SK-N-SH (cell line): ENCODE data around the gene POU3F3. TPM values are rescaled to one million over a fixed set of nuclear protein-coding genes. Genes with fewer than 3 reads are reported as not detected.

Experiments used
- CTCF ChIA-PET: fragments of 300-600, 350-600 bp; formaldehyde crosslinking; extraction: SDS; loops from one replicate; lab custom pipeline; 2021; lab: Yijun Ruan, JAX
- POLR2A ChIA-PET: fragments of 350-600 bp; sonication (Branson Sonifier 250); formaldehyde crosslinking; extraction: SDS; loops from one replicate; lab custom pipeline; 2020; ENCODE audit warnings: antibody characterized with exemption, inconsistent platforms; lab: Yijun Ruan, JAX
- DNase-seq: peaks from one replicate; pipeline ENCODE4 v3.0.0; 2012
- H2AFZ ChIP-seq: fragments of 200-600 bp; sonication (generic); 2 replicates; pipeline ENCODE4 v1.8.1; 2016; ENCODE audit warnings: antibody characterized with exemption, mild to moderate bottlenecking, low read depth
- H3F3A ChIP-seq: fragments of 200-600 bp; sonication (generic); replicated peaks from 2 replicates; pipeline ENCODE3; 2016; ENCODE audit warnings: antibody characterized with exemption, mild to moderate bottlenecking; ENCODE audit not compliant: insufficient read depth
- H3K27ac ChIP-seq, 2 experiments: fragments of 200-500 bp in 1 of 2; fragments of 200-600 bp in 1 of 2; sonication (Bioruptor generic) in 1 of 2; sonication (generic), shearing (Covaris generic) in 1 of 2; 2 replicates each; pipeline versions ENCODE4 v1.5.1 to v1.6.1; 2014 to 2016; ENCODE audit warnings: low read depth in 2 of 2, inconsistent platforms in 1 of 2, low read length in 1 of 2, mild to moderate bottlenecking in 1 of 2, mixed read lengths in 1 of 2
- H3K27me3 ChIP-seq: fragments of 200-600 bp; sonication (generic), shearing (Covaris generic); 2 replicates; pipeline ENCODE4 v1.6.1; 2016; ENCODE audit warnings: mixed run types; ENCODE audit not compliant: insufficient read depth
- H3K36me3 ChIP-seq, 2 experiments: fragments of 200-500 bp in 1 of 2; fragments of 200-600 bp in 1 of 2; sonication (Bioruptor generic) in 1 of 2; sonication (generic) in 1 of 2; replicated peaks in 1 of 2; 2 replicates each; pipeline versions ENCODE3 to v1.5.1; 2014 to 2016; ENCODE audit warnings: low read length in 1 of 2, mild to moderate bottlenecking in 1 of 2; ENCODE audit not compliant: insufficient read depth in 2 of 2, control insufficient read depth in 1 of 2
- H3K4me1 ChIP-seq, 2 experiments: fragments of 200-500 bp in 1 of 2; fragments of 200-600 bp in 1 of 2; sonication (Bioruptor generic) in 1 of 2; sonication (generic), shearing (Covaris generic) in 1 of 2; 2 replicates each; pipeline versions ENCODE4 v1.5.1 to v1.6.1; 2014 to 2016; ENCODE audit warnings: low read depth in 1 of 2, low read length in 1 of 2, mixed run types in 1 of 2; ENCODE audit not compliant: insufficient read depth in 2 of 2, control insufficient read depth in 1 of 2
- H3K4me2 ChIP-seq: fragments of 200-600 bp; sonication (generic), shearing (Covaris generic); 2 replicates; pipeline ENCODE4 v1.6.1; 2017; ENCODE audit warnings: mixed run types
- H3K4me3 ChIP-seq, 2 experiments: fragments of 200-500 bp in 1 of 2; fragments of 200-600 bp in 1 of 2; sonication (Bioruptor generic) in 1 of 2; sonication (generic), shearing (Covaris generic) in 1 of 2; 2 replicates each; pipeline versions ENCODE4 v1.5.1 to v1.8.1; 2014 to 2016; ENCODE audit warnings: low read depth in 2 of 2, inconsistent platforms in 1 of 2, low read length in 1 of 2, mild to moderate bottlenecking in 1 of 2, mixed read lengths in 1 of 2, moderate library complexity in 1 of 2
- H3K79me2 ChIP-seq: fragments of 200-600 bp; sonication (generic); 2 replicates; pipeline ENCODE4 v1.8.1; 2017; ENCODE audit warnings: mild to moderate bottlenecking; ENCODE audit not compliant: insufficient read depth
- H3K9ac ChIP-seq: fragments of 200-600 bp; sonication (generic); 2 replicates; pipeline ENCODE4 v1.6.1; 2017; ENCODE audit warnings: mixed run types
- H3K9me2 ChIP-seq: fragments of 200-600 bp; sonication (generic); 2 replicates; pipeline ENCODE4 v1.6.1; 2017; ENCODE audit warnings: mixed run types
- H3K9me3 ChIP-seq: fragments of 200-600 bp; sonication (generic); 2 replicates; pipeline ENCODE4 v1.6.1; 2017; ENCODE audit warnings: mixed run types, mild to moderate bottlenecking, moderate library complexity
- H4K20me1 ChIP-seq: fragments of 200-600 bp; sonication (generic); 2 replicates; pipeline ENCODE4 v1.6.1; 2017; ENCODE audit warnings: mild to moderate bottlenecking, mixed run types; ENCODE audit not compliant: insufficient read depth
- CHD2 ChIP-seq: fragments of 150-350 bp; IDR thresholded peaks from 2 replicates; pipeline ENCODE4 v1.6.1; 2018; ENCODE audit warnings: low read length; ENCODE audit not compliant: partially characterized antibody
- EZH2phosphoT487 ChIP-seq: fragments of 200-600 bp; sonication (generic); IDR thresholded peaks from 2 replicates; pipeline ENCODE4 v1.6.1; 2017; ENCODE audit warnings: low read depth, mixed run types, mild to moderate bottlenecking, antibody characterized with exemption, moderate library complexity, borderline replicate concordance
- FOXM1 ChIP-seq: IDR thresholded peaks from 2 replicates; pipeline ENCODE4 v1.4.0; 2012; ENCODE audit warnings: low read depth, mild to moderate bottlenecking
- GABPA ChIP-seq: IDR thresholded peaks from 2 replicates; pipeline ENCODE4 v1.4.0; 2012; ENCODE audit warnings: low read depth, mild to moderate bottlenecking
- GATA2 ChIP-seq: sonication (generic); formaldehyde crosslinking; IDR thresholded peaks from 2 replicates; pipeline ENCODE4 v1.5.0; 2020; ENCODE audit warnings: mild to moderate bottlenecking, missing genetic modification reagents
- MXI1 ChIP-seq: IDR thresholded peaks from 2 replicates; pipeline ENCODE4 v1.6.1; 2012; ENCODE audit warnings: mild to moderate bottlenecking, low read depth, low read length, improper control_type of control experiment
- RAD21 ChIP-seq: IDR thresholded peaks from 2 replicates; pipeline ENCODE4 v1.6.1; 2012; ENCODE audit warnings: mild to moderate bottlenecking, low read length
- SMC3 ChIP-seq: IDR thresholded peaks from 2 replicates; pipeline ENCODE4 v1.6.1; 2012; ENCODE audit warnings: low read depth, low read length, improper control_type of control experiment
- WGBS: methylation state at CpG from one replicate; pipeline ENCODE4 v1.1.6; 2017; ENCODE audit warnings: low lambda C conversion rate; 5-methylcytosine and 5-hydroxymethylcytosine counted together
- polyA plus RNA-seq, 3 experiments: library from polyadenylated mRNA; depleted of rRNA; stranded (reverse); fragments of >200 nt; gene quantifications; 2 replicates each; pipeline ENCODE4 v1.2.3, GENCODE V29; 2012
- TF ChIP-seq, protein P1 (sequence below): IDR thresholded peaks from 2 replicates; pipeline ENCODE4 v1.4.0; 2012; ENCODE audit warnings: low read depth, borderline replicate concordance
- TF ChIP-seq, protein P2 (sequence below): IDR thresholded peaks from 2 replicates; pipeline ENCODE4 v1.6.1; 2012; ENCODE audit warnings: mild to moderate bottlenecking, low read depth, low read length, moderate library complexity
- TF ChIP-seq, protein P3 (sequence below): fragments of 150-350 bp; IDR thresholded peaks from 2 replicates; pipeline ENCODE4 v1.6.1; 2016; ENCODE audit warnings: mild to moderate bottlenecking, low read depth, low read length

POU3F3 gene
- polyA plus RNA-seq, 1 of the 3 experiments (the other 2 are of a cell fraction) = not detected

DNA sequence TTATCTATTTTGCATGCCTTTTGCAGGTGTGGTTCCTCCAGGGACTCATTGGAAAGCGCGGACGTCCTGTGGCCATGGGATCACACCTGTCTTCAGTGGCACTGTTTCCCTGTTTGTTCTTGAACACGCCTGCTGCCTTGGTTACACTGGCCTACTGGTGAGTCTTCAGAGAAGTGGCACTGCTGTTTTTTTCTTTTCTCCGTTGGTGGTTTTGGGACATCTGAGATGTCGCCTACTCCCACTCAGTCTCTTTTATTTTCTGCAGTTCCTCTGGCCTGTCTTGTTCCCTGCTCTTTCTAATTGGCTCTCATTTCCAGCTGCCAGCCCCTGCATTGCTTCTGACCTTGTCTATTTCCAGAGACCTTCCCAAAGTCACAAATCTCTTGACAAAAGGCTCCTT, 35.7 kb upstream of the POU3F3 start (continued):
- TF ChIP-seq GATA2 (CRISPR knock-in tag) (no peak), RAD21 (no peak), FOXM1 (no peak), GABPA (no peak)
- TF ChIP-seq, protein P1, sequence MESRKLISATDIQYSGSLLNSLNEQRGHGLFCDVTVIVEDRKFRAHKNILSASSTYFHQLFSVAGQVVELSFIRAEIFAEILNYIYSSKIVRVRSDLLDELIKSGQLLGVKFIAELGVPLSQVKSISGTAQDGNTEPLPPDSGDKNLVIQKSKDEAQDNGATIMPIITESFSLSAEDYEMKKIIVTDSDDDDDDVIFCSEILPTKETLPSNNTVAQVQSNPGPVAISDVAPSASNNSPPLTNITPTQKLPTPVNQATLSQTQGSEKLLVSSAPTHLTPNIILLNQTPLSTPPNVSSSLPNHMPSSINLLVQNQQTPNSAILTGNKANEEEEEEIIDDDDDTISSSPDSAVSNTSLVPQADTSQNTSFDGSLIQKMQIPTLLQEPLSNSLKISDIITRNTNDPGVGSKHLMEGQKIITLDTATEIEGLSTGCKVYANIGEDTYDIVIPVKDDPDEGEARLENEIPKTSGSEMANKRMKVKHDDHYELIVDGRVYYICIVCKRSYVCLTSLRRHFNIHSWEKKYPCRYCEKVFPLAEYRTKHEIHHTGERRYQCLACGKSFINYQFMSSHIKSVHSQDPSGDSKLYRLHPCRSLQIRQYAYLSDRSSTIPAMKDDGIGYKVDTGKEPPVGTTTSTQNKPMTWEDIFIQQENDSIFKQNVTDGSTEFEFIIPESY = no peak

DNA sequence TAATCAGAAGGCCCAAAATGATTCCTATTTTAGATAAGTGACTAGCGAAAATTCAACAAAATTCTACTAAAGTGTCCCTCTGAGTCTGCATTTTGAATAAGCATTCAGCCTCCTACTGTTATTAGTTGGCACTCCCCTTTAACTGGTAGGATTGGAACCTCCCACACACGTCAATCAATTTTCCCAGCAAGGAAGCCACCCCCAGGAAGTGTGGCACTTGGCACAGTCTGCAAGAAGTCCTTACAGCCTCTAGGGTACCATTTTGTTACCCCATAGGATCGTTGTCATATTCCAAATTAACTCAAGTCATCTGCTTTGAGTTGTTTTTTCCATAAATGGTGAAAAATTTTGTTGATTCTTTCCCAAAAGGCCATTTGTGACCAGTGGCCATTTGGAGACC, 33.8 kb upstream of the POU3F3 start:
- no peaks in the 10 kb centered on the region for H3K9me2 ChIP-seq
- TF ChIP-seq GABPA (no peak), CHD2 (no peak), RAD21 (no peak), SMC3 (no peak), EZH2phosphoT487 (no peak), MXI1 (no peak)
- TF ChIP-seq, protein P2, sequence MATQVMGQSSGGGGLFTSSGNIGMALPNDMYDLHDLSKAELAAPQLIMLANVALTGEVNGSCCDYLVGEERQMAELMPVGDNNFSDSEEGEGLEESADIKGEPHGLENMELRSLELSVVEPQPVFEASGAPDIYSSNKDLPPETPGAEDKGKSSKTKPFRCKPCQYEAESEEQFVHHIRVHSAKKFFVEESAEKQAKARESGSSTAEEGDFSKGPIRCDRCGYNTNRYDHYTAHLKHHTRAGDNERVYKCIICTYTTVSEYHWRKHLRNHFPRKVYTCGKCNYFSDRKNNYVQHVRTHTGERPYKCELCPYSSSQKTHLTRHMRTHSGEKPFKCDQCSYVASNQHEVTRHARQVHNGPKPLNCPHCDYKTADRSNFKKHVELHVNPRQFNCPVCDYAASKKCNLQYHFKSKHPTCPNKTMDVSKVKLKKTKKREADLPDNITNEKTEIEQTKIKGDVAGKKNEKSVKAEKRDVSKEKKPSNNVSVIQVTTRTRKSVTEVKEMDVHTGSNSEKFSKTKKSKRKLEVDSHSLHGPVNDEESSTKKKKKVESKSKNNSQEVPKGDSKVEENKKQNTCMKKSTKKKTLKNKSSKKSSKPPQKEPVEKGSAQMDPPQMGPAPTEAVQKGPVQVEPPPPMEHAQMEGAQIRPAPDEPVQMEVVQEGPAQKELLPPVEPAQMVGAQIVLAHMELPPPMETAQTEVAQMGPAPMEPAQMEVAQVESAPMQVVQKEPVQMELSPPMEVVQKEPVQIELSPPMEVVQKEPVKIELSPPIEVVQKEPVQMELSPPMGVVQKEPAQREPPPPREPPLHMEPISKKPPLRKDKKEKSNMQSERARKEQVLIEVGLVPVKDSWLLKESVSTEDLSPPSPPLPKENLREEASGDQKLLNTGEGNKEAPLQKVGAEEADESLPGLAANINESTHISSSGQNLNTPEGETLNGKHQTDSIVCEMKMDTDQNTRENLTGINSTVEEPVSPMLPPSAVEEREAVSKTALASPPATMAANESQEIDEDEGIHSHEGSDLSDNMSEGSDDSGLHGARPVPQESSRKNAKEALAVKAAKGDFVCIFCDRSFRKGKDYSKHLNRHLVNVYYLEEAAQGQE = no peak
- TF ChIP-seq, protein P3, sequence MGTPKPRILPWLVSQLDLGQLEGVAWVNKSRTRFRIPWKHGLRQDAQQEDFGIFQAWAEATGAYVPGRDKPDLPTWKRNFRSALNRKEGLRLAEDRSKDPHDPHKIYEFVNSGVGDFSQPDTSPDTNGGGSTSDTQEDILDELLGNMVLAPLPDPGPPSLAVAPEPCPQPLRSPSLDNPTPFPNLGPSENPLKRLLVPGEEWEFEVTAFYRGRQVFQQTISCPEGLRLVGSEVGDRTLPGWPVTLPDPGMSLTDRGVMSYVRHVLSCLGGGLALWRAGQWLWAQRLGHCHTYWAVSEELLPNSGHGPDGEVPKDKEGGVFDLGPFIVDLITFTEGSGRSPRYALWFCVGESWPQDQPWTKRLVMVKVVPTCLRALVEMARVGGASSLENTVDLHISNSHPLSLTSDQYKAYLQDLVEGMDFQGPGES = no peak
- TF ChIP-seq, all 33 proteins: peak for 0
- no peak overlapping the region for H3K4me3 ChIP-seq
- H3K9me3 ChIP-seq = no peaks in the 10 kb centered on the region
- no peaks in the 10 kb centered on the region for H3K4me1 ChIP-seq
- WGBS = 0% methylated on average over 3 of the region's 3 CpGs
- H3K36me3 ChIP-seq = no peaks in the 10 kb centered on the region
- ChIA-PET POLR2A (no interaction called here), CTCF (no interaction called here)
- no peak overlapping the region for H2AFZ ChIP-seq
- DNase-seq = no peak
- no peaks in the 10 kb centered on the region for H3K79me2 ChIP-seq
- no peaks in the 10 kb centered on the region for H3K27me3 ChIP-seq
- H3K4me2 ChIP-seq = no peak overlapping the region
- H4K20me1 ChIP-seq = no peaks in the 10 kb centered on the region
- no peak overlapping the region for H3K9ac ChIP-seq
- no peak overlapping the region for H3K27ac ChIP-seq
- no peaks in the 10 kb centered on the region for H3F3A ChIP-seq
